Inferior parietal cortex (tissue), 1 donor: Measurements from ENCODE around the gene NELL2.
"Not testable (repeated sequence)": the region's sequence is repeated elsewhere in the genome, so short reads cannot be mapped to it uniquely, and the experiment has no call there.

Experiments used
- DNase-seq: peaks from one replicate; pipeline ENCODE4 v3.0.0-alpha.2; 2016; ENCODE audit errors: extremely low spot score

Gene NELL2

GRCh38 chr12:44875954-44876543, at the start of gene NELL2:
TSS of gene NELL2 (minus strand) at chr12:44876315. CDS start at chr12:44875869, 446 bp downstream.
- DNase-seq, result no peak

- no peak for DNase-seq
Measured at GRCh38 chr12:44921736-44922135, 45.6 kb upstream of the NELL2 start.

DNA sequence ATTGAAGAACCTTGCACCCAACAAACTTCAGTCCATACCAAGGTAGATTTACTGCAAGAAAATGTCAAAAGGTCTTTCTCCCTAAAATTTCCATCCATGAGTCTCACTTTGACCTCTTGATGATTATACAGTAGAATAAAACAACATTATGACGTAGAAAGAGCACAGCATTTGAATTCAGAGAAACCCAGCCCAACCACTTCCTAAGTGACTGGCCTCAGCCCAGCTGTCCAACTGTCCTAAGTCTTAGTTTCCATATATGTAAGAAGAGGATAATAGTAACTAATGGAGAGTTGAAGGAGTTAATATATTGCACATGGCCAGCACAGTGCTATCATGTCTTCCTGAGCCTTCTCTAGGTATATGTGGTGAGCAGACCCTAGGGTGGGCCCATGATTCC, 41.0 kb upstream of the NELL2 start:
- no peak for DNase-seq

DNA sequence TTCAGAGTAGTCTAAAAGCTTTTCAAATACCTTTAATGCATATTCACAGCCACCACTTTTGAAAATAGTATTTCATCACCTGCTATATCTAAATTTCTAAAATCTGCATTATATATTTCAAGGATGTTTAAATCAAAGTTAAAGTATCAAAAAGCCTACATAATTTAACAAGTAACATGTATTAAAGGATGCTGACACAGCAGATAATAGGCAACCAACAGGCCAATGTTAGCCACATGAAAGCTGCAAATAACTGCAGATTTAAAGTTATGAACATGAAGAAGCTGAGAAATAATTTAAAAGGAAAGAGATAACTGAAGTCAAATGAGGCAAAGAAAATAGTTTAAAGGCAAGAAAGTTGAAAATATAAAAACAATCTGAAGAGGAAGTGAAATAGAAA, 39.8 kb upstream of the NELL2 start:
- DNase-seq, result no peak

DNA sequence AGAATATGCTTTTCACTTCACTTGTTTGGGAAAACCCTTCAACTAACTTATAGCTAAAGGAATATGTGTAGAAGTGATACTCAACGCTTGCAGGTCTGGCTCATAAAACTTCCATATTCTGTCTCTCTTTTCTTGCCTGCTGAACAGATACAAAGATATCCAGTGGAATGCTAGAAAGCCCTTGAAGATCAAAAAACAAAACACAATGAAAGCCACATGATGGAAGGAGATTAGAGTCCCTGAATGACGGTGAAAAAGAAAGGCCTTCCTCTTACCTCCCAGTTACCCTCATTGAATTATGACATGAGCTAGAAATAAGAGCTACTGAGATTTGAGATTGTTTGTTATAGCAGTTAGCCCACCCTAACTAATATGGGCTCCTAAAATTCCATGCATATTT, 28.2 kb upstream of the NELL2 start:
- DNase-seq, result no peak

DNA sequence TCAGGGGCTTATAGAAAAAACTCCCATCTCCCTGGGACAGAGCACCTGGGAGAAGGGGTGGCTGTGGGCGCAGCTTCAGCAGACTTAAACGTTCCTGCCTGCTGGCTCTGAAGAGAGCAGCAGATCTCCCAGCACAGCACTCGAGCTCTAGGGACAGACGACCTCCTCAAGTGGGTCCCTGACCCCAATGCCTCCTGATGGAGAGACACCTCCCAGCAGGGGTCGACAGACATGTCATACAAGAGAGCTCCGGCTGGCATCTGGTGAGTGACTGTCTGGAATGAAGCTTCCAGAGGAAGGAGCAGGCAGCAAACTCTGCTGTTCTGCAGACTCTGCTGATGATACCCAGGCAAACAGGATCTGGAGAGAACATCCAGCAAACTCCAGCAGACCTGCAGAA, 22.0 kb upstream of the NELL2 start:
- not testable (repeated sequence) for DNase-seq

- DNase-seq, result no peak
Measured at GRCh38 chr12:44889926-44890325, 13.8 kb upstream of the NELL2 start.

DNA sequence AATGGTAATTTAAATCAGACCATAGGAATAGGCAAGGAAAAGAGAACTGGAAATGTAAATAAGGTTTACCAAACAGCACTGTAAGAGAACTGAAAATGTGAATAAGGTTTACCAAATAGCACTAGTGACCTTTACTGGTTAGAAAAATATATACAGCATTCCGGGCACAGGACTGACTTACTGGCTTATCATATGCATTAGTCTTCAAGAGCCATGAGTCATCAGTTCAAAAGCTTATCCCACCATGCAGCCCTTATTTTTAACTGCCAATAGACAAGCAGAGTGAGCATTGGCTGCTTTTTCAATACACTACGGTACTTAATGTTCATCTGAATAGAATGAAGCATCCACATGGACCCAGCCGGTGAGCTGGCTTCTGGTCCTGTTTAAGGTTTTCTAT, 13.0 kb upstream of the NELL2 start:
- DNase-seq, result no peak

- DNase-seq, result no peak
Measured at GRCh38 chr12:44885902-44886301, 9.8 kb upstream of the NELL2 start.

DNA sequence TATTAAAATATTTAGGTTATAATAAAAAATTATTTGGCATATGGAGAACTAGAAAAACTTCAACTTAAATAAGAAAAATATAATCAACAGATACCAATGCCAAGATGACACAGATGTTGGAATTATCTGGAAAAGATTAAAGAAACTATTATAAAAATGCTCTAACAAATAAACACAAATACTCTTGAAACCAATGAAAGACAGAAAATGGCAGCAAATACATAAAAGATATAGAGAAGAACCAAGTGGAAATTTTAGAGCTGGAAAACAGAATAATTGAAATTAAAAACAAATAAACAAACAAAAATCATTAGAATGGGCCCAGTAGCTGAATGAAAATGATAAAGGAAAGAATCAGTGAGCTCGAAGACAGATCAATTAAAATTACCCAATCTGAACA, 5.1 kb upstream of the NELL2 start:
- no peak for DNase-seq

- no peak for DNase-seq
Measured at GRCh38 chr12:44876544-44877410, 662 bp upstream of the NELL2 start.

DNA sequence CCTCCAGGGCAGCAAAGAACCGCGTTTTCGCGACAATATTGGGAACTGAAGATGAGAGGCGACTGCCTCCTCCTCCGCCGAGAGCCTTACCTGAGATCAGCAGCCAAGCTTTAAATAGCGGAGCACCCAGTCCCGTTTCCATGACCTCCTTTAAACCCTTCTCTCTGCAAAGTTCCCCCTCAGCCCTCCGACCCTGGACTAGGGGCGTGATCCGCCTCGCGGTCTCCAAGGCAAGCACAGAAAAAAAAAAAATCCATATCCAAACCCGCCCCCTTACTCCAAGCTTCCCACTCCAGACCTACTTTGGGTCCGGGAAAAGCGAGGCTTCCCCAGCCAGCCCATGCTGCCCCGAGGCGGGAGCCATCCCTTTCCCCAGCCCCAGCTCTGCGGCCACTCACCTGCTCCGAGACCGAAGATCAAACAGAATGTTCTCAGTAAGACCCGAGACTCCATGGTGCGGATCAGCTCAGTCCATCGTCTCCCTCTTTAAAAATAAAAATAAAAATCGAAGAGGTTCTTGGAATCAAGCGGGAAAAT, 630 bp downstream of the NELL2 start:
- DNase-seq, result no peak

DNA sequence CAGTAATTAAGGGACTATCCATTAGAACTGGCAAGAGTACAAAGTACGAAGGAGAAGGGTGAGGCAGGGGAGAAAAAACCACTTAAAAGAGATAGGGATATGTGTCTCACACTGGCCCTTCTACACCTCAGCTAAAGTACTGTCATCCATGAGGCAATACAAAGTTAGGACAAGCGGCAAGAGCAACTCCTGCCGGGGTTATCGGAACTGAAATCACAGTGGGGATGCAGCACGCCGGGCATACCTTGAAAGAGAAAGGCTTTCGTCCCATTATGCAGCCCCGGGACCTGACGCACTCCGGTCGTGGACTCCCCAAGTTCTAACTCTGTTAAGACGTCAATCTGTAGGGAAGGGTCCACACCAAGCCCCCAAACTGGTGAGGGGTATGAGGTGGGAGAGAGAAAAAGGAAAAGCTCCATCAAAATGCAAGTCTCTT, 1.1 kb downstream of the NELL2 start:
- no peak for DNase-seq

- no peak for DNase-seq
Measured at GRCh38 chr12:44873898-44874297, 2.2 kb downstream of the NELL2 start.

GRCh38 chr12:44869503-44869902, 6.6 kb downstream of the NELL2 start:
- DNase-seq, result no peak

GRCh38 chr12:44863867-44864266, 12.2 kb downstream of the NELL2 start:
- no peak for DNase-seq

DNA sequence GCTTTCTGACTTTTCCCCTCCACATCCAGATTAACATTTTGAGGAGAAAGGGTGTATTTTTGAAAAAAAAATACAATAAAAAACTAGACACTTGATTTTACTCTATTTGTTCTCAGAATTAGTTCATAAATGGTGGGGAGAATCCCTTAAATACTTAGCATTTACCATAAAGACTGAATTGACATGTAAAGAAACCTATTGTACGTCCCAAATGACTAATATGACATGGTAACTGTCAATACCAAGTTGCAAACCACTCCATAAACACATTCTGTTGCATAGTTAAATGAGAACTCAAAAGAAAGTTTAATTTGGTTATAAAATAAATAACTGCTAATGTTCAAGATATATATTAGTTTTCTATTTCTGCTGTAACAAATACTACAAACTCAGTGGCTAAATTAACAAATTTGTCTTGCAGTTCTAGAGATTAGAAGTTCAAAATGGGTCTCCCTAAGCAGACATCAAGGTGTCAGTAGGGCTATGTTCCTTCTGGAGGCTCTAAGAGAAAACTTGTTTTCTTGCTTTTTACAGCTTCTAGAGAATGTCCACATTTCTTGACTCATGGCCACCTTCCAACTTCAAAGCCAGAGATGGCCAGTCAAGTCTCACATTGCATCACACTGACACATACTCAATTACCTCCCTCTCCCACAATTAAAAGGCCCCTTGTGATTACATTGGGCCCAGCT, 16.0 kb downstream of the NELL2 start:
- DNase-seq, result no peak

DNA sequence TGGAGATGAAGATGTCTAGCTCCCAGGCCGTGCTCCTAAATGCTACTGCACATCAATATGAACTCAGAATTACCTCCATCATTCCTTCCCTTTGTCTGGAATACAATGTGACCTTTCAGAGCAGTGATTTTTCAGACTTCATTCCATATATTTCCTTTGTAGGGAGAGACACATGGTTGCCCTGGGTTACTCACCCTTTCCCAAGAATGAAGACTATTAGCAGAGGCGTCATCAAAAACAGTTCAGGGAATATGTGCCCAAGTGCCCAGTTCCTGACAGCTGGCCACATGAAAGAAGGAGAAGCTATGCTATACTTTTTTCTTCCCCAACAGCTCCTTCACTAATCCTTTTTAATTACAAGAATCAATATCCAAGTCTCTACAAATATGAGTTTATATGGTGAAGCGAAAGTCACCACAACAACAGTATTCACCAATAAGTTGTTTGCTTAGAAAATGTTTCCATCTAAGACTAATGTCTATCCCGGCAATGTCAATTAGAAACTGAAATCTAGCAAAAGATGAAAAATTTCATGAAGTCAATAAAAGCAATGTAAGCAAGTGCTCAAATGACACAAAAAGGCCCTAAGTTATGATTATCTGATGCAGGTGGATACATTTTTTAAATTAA, 17.8 kb downstream of the NELL2 start:
- DNase-seq, result no peak

DNA sequence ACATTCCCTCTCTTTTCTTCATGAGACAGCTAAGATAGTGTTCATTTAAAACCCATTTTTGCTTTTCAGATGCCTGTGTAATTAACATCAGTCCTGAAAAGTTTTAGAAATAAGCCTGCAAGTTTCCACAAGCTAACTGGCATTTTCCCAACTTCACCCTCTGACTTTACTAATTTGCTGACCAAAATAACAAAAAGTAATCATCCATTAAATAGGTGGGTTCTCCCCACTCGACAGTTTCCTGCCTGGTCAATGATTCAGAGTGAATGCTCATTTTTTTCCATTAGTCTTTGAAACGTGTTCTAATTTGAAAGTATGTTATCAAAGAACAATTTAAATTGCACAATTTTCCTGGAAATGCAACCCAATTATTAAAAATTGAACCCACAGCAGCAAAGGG, 23.6 kb downstream of the NELL2 start:
- no peak for DNase-seq

GRCh38 chr12:44851586-44851985, 24.5 kb downstream of the NELL2 start:
- peak; percentile 66 for DNase-seq

GRCh38 chr12:44848703-44849085, 27.4 kb downstream of the NELL2 start:
- DNase-seq, result no peak
